Activated naive CD4-positive, alpha-beta T cell treated with anti-CD3 and anti-CD28 coated beads, Interleukin-2, amount 10 ng/mL, durations not matched to agents 7 days and 5 days (primary cell): Measurements from ENCODE around the gene NAB1.
"Not testable (repeated sequence)": the region's sequence is repeated elsewhere in the genome, so short reads cannot be mapped to it uniquely, and the experiment has no call there.

Source experiments
- CTCF ChIA-PET: fragments of 350-600 bp; sonication (Branson Sonifier 250); formaldehyde crosslinking; loops from one replicate; lab custom pipeline; 2021; ENCODE audit warnings: antibody characterized with exemption; lab: Charles Lee
- DNase-seq: peaks from one replicate; pipeline ENCODE4 v3.0.0-alpha.2; 2020
- H3K27ac Mint-ChIP-seq: one replicate; pipeline ENCODE4 v1.8.0; 2021; ENCODE audit warnings: mild to moderate bottlenecking, moderate library complexity, mixed read lengths
- H3K27me3 Mint-ChIP-seq: one replicate; pipeline ENCODE4 v1.8.0; 2021; ENCODE audit warnings: mild to moderate bottlenecking, mixed read lengths
- H3K36me3 Mint-ChIP-seq: one replicate; pipeline ENCODE4 v1.8.0; 2021; ENCODE audit warnings: mixed read lengths
- H3K4me1 Mint-ChIP-seq: one replicate; pipeline ENCODE4 v1.8.0; 2021; ENCODE audit warnings: mixed read lengths
- H3K4me3 Mint-ChIP-seq: one replicate; pipeline ENCODE4 v1.8.0; 2021; ENCODE audit warnings: mild to moderate bottlenecking, moderate library complexity, mixed read lengths
- H3K9me3 Mint-ChIP-seq: one replicate; pipeline ENCODE4 v1.8.0; 2021; ENCODE audit warnings: mixed read lengths

Gene NAB1

DNA sequence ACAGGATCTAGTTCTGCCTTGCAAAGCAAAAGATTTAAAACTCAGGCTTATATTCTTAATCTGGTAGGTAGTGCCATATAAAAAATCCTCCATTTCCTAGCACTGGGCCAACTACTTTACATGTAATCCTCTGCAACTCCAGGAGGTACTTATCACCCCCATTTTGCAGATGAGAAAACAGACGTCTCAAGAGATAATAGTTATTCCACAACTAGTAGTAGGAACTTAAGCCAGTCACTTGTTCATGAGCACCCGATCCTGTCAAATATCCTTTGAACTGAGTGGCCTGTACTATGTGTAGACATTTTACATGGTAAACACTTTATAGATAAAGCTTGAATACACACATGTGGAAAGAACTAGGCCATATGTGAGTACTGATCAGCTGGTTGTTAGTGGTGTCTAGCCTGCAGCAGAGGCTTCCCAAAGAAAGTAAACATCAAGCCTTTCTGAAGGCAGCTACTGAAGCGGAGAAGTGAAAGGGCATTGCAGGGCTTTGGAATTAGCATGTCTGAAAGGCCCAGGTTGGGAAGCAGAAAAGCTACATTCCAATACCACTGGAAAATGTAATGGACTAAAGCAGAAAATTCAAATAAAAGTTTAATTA is 48.0 kb downstream of the NAB1 start:
- Mint-ChIP-seq H3K4me3 (no peak overlapping the region), H3K4me1 (no peaks in the 10 kb centered on the region), H3K9me3 (no peaks in the 10 kb centered on the region), H3K36me3 (peaks cover 6% of the 10 kb centered on the region), H3K27me3 (no peaks in the 10 kb centered on the region), H3K27ac (no peak overlapping the region)
- DNase-seq, result no peak
- CTCF ChIA-PET, result no interaction called here

- Mint-ChIP-seq H3K27ac (no peak overlapping the region), H3K27me3 (no peaks in the 10 kb centered on the region), H3K9me3 (no peaks in the 10 kb centered on the region), H3K4me3 (no peak overlapping the region), H3K36me3 (peaks cover 6% of the 10 kb centered on the region), H3K4me1 (no peaks in the 10 kb centered on the region)
- no peak for DNase-seq
- CTCF ChIA-PET, result no interaction called here
Measured at GRCh38 chr2:190697421-190697820, 48.5 kb downstream of the NAB1 start.

DNA sequence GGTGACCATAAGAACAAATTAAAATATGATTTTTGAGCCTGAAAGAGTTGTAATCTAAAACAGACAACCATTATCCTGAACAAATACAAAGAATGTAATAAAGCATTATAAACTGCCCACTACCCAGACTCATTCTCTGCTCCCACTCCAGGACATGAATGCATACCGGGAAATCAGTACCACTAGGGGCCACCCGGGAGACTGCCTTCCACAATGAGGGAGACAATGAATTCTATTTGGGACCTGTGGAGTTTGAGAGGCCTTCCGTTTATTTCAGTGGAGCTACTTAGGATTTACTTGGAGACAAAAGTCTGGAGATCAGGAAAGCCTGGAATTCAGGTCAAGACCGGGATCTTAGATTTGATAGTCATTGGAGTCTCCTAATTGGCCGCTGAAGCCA is 50.0 kb downstream of the NAB1 start:
- no peaks in the 10 kb centered on the region for H3K27me3 Mint-ChIP-seq
- H3K9me3 Mint-ChIP-seq, result no peaks in the 10 kb centered on the region
- H3K4me3 Mint-ChIP-seq, result no peak overlapping the region
- H3K36me3 Mint-ChIP-seq, result peaks cover 2% of the 10 kb centered on the region
- no peaks in the 10 kb centered on the region for H3K4me1 Mint-ChIP-seq
- DNase-seq, result no peak
- H3K27ac Mint-ChIP-seq, result no peak overlapping the region
- CTCF ChIA-PET, result no interaction called here

DNA sequence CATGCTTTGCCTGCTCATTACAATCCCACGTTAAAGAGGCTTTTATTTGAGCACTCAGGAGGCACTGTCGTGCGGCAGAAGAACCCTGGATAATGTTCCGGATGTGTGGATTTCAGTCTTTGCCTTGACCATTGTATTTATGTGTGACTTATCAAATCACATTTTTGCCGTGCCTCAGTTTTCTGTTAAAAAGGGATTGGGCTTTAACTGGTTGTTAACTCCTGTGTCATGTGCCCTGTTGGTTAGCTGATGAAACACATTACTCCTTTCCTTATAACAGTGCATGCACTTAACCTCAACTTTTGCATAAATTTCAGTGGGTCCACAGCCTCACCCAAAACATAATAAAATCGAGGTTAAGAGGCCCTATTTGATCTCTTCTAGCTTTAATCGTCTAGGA is 52.7 kb downstream of the NAB1 start:
- Mint-ChIP-seq H3K27ac (no peak overlapping the region), H3K27me3 (no peaks in the 10 kb centered on the region), H3K4me1 (no peaks in the 10 kb centered on the region), H3K9me3 (no peaks in the 10 kb centered on the region), H3K4me3 (no peak overlapping the region), H3K36me3 (no peaks in the 10 kb centered on the region)
- no peak for DNase-seq
- CTCF ChIA-PET, result interaction anchor here (1.0 to 1.4 kb wide), 2 partner anchors 41 to 82 kb away, joined by 3 read pairs; no protein-coding TSS in a partner anchor

DNA sequence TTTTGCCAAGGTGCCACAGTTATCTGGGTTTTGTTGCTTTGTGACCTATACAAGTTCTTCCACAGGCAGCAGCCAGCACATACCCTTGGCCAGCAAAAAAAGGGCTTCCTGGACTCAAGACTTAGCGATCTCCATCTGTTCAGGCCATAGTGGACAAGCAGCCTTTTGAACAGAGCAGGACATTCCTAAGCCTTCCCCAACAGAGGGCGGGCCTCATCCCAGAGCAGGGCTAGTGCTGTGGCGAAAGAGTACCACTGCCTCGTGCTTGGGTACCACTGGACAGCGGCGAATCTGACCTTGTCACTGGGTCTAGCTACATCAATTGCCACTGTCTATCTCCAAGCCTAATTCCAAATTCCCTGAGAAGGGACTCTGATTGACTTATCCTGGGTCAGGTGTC is 56.4 kb downstream of the NAB1 start:
- Mint-ChIP-seq H3K4me3 (no peak overlapping the region), H3K4me1 (no peaks in the 10 kb centered on the region), H3K27ac (no peak overlapping the region)

GRCh38 chr2:190707726-190708125 is 58.8 kb downstream of the NAB1 start:
- CTCF ChIA-PET, result interaction anchor here (1.0 kb wide), 1 partner anchor 143 kb away, joined by 3 read pairs; no protein-coding TSS in a partner anchor
- H3K4me3 Mint-ChIP-seq, result no peak overlapping the region
- H3K36me3 Mint-ChIP-seq, result no peaks in the 10 kb centered on the region
- H3K27me3 Mint-ChIP-seq, result no peaks in the 10 kb centered on the region
- H3K4me1 Mint-ChIP-seq, result no peaks in the 10 kb centered on the region
- peaks cover 5% of the 10 kb centered on the region for H3K9me3 Mint-ChIP-seq
- no peak for DNase-seq
- H3K27ac Mint-ChIP-seq, result no peak overlapping the region

More for the DNA sequence above, 56.4 kb downstream of the NAB1 start:
- DNase-seq, result no peak
- CTCF ChIA-PET, result no interaction called here
- H3K36me3 Mint-ChIP-seq, result no peaks in the 10 kb centered on the region
- peaks cover 5% of the 10 kb centered on the region for H3K9me3 Mint-ChIP-seq
- H3K27me3 Mint-ChIP-seq, result no peaks in the 10 kb centered on the region

DNA sequence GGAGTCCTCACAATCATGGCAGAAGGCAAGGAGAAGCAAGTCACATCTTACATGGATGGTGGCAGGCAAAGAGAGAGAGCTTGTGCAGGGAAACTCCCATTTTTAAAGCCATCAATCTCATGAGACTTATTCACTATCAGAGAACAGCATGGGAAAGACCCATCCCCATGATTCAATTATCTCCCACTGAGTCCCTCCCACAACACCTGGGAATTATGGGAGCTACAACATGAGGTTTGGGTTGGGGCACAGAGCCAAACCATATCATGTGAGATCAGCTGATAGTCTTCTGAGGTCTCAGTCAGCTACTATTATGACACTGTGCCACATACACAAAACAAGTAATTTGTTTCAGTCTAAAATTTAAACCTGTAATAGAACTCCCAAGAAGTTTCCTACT is 59.8 kb downstream of the NAB1 start:
- H3K9me3 Mint-ChIP-seq, H3K36me3 Mint-ChIP-seq, H3K4me1 Mint-ChIP-seq, H3K4me3 Mint-ChIP-seq, H3K27ac Mint-ChIP-seq, CTCF ChIA-PET, H3K27me3 Mint-ChIP-seq, DNase-seq: not testable (repeated sequence)

- Mint-ChIP-seq H3K4me3 (no peak overlapping the region), H3K27me3 (peaks cover 4% of the 10 kb centered on the region), H3K4me1 (no peaks in the 10 kb centered on the region), H3K9me3 (peaks cover 5% of the 10 kb centered on the region), H3K27ac (no peak overlapping the region), H3K36me3 (no peaks in the 10 kb centered on the region)
- DNase-seq, result no peak
- CTCF ChIA-PET, result no interaction called here
Measured at GRCh38 chr2:190711069-190711468, 62.2 kb downstream of the NAB1 start.

DNA sequence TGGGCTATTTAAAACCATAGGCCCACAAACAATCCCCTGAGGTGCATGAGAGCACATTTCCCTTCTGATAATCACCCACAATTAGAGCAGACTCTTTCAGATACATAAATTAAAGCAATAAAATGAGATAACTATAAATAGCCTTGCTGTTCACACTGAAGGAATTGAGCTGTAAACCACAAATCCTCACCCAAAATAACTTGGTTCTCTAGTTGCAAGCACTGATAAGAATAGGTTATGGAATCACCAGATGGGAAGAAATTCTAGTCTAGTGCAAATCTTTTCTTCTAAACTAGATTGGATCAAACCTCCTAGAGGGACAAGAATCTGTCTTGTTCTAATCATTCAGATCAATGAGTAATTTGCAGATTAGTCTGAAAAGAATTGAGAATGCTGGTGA is 64.6 kb downstream of the NAB1 start:
- Mint-ChIP-seq H3K36me3 (no peaks in the 10 kb centered on the region), H3K27ac (no peak overlapping the region), H3K27me3 (peaks cover 4% of the 10 kb centered on the region), H3K4me3 (no peak overlapping the region), H3K4me1 (peaks cover 3% of the 10 kb centered on the region), H3K9me3 (peaks cover under 1% of the 10 kb centered on the region)
- CTCF ChIA-PET, result no interaction called here
- no peak for DNase-seq

DNA sequence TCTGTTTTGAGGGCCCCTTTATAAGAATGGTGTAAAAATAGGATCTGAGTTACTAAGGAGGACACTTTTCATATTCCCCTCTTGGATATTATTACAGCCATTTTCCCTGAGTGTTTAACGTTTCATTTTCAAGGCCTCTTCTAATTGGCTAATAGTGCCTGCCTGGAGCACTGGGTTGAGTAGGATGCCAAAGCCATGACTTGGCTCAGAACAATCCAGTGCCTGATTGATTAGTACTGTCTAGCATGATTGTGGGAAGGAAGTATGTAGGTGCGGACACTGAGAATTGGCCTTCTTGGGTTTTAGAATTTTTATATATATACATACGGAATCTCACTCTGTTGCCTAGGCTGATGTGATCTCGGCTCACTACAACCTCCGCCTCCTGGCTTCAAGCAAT is 66.1 kb downstream of the NAB1 start:
- Mint-ChIP-seq H3K36me3 (no peaks in the 10 kb centered on the region), H3K27me3 (peaks cover 4% of the 10 kb centered on the region), H3K27ac (no peak overlapping the region), H3K9me3 (no peaks in the 10 kb centered on the region), H3K4me1 (peaks cover 5% of the 10 kb centered on the region), H3K4me3 (no peak overlapping the region)
- DNase-seq, result no peak
- CTCF ChIA-PET, result no interaction called here

DNA sequence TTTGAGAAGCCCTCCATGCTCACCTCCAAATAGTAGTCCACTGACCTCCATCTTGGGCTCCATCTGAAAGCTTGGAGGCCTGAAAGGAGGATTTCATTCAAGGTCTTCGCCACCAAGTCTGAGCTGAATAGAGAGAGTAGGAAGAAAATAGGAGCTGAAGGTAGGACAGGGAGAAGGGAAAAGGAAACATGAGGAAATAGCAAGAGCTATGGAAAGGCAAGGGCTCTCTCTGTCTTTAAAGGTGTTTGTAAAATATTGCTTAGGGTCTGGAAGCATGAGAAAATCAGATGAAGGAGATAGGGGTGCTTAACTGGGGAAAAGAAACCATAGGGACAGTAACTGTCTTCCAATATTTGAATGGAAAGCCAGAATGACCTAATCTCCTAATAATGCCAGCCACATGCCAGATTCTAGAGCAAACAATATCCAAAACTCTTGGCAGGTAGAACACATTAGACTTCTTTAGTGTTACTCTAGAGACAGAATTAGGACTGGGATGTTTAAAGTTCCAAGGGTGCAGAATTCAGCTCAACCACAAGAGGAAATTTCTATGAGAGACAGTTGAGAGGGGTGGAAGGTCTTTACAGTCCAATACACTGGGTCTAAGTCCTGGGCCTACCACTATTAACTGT is 67.4 kb downstream of the NAB1 start:
- no peaks in the 10 kb centered on the region for H3K9me3 Mint-ChIP-seq
- no peak overlapping the region for H3K4me3 Mint-ChIP-seq
- no peak overlapping the region for H3K27ac Mint-ChIP-seq
- H3K36me3 Mint-ChIP-seq, result no peaks in the 10 kb centered on the region
- DNase-seq, result no peak
- peaks cover 5% of the 10 kb centered on the region for H3K4me1 Mint-ChIP-seq
- CTCF ChIA-PET, result interaction anchor here (0.6 kb wide), 1 partner anchor 97 kb away, joined by 3 read pairs; no protein-coding TSS in a partner anchor
- H3K27me3 Mint-ChIP-seq, result peaks cover 4% of the 10 kb centered on the region

DNA sequence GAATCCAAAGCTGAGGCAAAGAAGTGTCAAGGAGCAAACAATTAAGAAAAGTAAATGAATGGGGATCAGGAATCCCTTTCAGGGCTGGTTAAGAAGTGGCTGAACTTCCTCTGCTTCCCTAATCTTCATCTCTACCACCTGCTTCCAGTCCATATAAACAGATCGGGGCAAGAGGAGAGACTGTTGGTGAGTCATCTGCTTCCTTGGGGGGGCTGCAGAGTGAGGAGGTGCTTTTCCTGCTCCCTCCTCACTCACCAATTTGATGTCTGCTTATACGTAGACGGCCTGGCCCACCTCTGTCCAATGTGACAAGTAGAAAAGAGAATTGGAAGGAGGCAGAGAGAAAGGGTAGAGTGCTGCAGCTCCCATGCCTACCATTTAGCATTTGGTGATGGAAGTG is 68.4 kb downstream of the NAB1 start:
- Mint-ChIP-seq H3K36me3 (no peaks in the 10 kb centered on the region), H3K27ac (no peak overlapping the region), H3K4me3 (no peak overlapping the region), H3K9me3 (no peaks in the 10 kb centered on the region), H3K27me3 (peaks cover 4% of the 10 kb centered on the region), H3K4me1 (peaks cover 9% of the 10 kb centered on the region)
- DNase-seq, result no peak
- CTCF ChIA-PET, result interaction anchor here (0.6 to 1.1 kb wide), 2 partner anchors 36 to 354 kb away, joined by 3 read pairs; no protein-coding TSS in a partner anchor

GRCh38 chr2:190717764-190718651 is 69.1 kb downstream of the NAB1 start:
- peaks cover 4% of the 10 kb centered on the region for H3K27me3 Mint-ChIP-seq
- CTCF ChIA-PET, result interaction anchor here (1.1 kb wide), 1 partner anchor 37 kb away, joined by 3 read pairs; no protein-coding TSS in a partner anchor
- H3K4me1 Mint-ChIP-seq, result peaks cover 13% of the 10 kb centered on the region
- no peaks in the 10 kb centered on the region for H3K36me3 Mint-ChIP-seq
- H3K27ac Mint-ChIP-seq, result no peak overlapping the region
- no peak overlapping the region for H3K4me3 Mint-ChIP-seq
- DNase-seq, result no peak
- no peaks in the 10 kb centered on the region for H3K9me3 Mint-ChIP-seq
